HCT116 (cell line): ENCODE measurements around the gene SMAD2. TPM values are rescaled to one million over a fixed set of nuclear protein-coding genes. Genes with fewer than 3 reads are reported as not detected.

Experiments used
- ATAC-seq: fragments of 200-7000 bp; cut with Tn5 transposase; 2 replicates; pipeline ENCODE4 v1.9.1; 2020; ENCODE audit warnings: mild to moderate bottlenecking, moderate library complexity
- BruUV-seq: library from RNA; stranded (reverse); fragments of 400-500 nt; replicated peaks from 2 replicates; lab custom pipeline; 2021; lab: Mats Ljungman, UMichigan
- CTCF ChIA-PET: fragments of 300-600 bp; sonication (Branson Sonifier 250); formaldehyde crosslinking; loops from one replicate; lab custom pipeline; 2021; ENCODE audit warnings: antibody characterized with exemption; lab: Charles Lee
- POLR2A ChIA-PET: fragments of 300-600, 350-600 bp; sonication (Branson Sonifier 250); formaldehyde crosslinking; loops from one replicate; lab custom pipeline; 2021; ENCODE audit warnings: antibody characterized with exemption; lab: Charles Lee
- RAD21 ChIA-PET, 2 experiments: fragments of 300-600 bp; sonication (Branson Sonifier 250); formaldehyde crosslinking; loops; one replicate each; lab custom pipeline; 2023; ENCODE audit warnings: low total read pairs in 2 of 2; ENCODE audit not compliant: uncharacterized antibody in 2 of 2, unreplicated experiment in 2 of 2, low non-redundant PET in 1 of 2; lab: Charles Lee
- DNase-seq: peaks from one replicate; pipeline ENCODE4 v3.0.0-alpha.2; 2010; ENCODE audit warnings: low read depth, low spot score
- H2AFZ ChIP-seq: fragments of 200-600 bp; shearing (Covaris generic), sonication (generic); 2 replicates; pipeline ENCODE4 v1.6.1; 2017; ENCODE audit warnings: low read depth, mixed run types, mixed read lengths, antibody characterized with exemption, low read length; ENCODE audit not compliant: poor library complexity, severe bottlenecking
- H3K27ac ChIP-seq: 2 replicates; pipeline ENCODE4 v1.5.1; 2012; ENCODE audit warnings: low read depth, low read length
- H3K27me3 ChIP-seq: fragments of 200-600 bp; sonication (generic); 2 replicates; pipeline ENCODE4 v1.6.1; 2016; ENCODE audit warnings: mixed run types, low read length, mixed read lengths; ENCODE audit not compliant: insufficient read depth
- H3K36me3 ChIP-seq, 2 experiments: fragments of 200-500 bp in 1 of 2; fragments of 200-600 bp in 1 of 2; sonication (Bioruptor generic) in 1 of 2; sonication (generic) in 1 of 2; 2 replicates each; pipeline versions ENCODE4 v1.5.1 to v1.6.1; 2014 to 2016; ENCODE audit warnings: low read length in 2 of 2, inconsistent platforms in 1 of 2, mixed read lengths in 1 of 2, mixed run types in 1 of 2; ENCODE audit not compliant: insufficient read depth in 2 of 2, control insufficient read depth in 1 of 2
- H3K4me1 ChIP-seq, 2 experiments: fragments of 200-600 bp in 1 of 2; sonication (generic) in 1 of 2; 2 replicates each; pipeline versions ENCODE4 v1.5.1 to v1.6.1; 2012 to 2017; ENCODE audit warnings: low read length in 2 of 2, inconsistent platforms in 1 of 2, mild to moderate bottlenecking in 1 of 2, mixed read lengths in 1 of 2, mixed run types in 1 of 2, moderate library complexity in 1 of 2; ENCODE audit not compliant: insufficient read depth in 2 of 2, control insufficient read depth in 1 of 2
- H3K4me2 ChIP-seq: fragments of 200-600 bp; sonication (generic); 2 replicates; pipeline ENCODE4 v1.6.1; 2017; ENCODE audit warnings: mixed run types, low read length, mixed read lengths
- H3K4me3 ChIP-seq, 2 experiments: fragments of 200-600 bp in 1 of 2; sonication (generic) in 1 of 2; replicated peaks in 1 of 2; 2 replicates each; pipeline ENCODE4 v1.5.1; 2011 to 2016; ENCODE audit warnings: low read length in 2 of 2, control low read depth in 1 of 2, low read depth in 1 of 2, mild to moderate bottlenecking in 1 of 2, mixed read lengths in 1 of 2, mixed run types in 1 of 2
- H3K79me2 ChIP-seq: fragments of 200-600 bp; sonication (generic); 2 replicates; pipeline ENCODE4 v1.6.1; 2017; ENCODE audit warnings: mild to moderate bottlenecking, mixed run types, low read length, moderate library complexity, mixed read lengths; ENCODE audit not compliant: insufficient read depth
- H3K9ac ChIP-seq: fragments of 200-600 bp; sonication (generic); 2 replicates; pipeline ENCODE4 v1.6.1; 2016; ENCODE audit warnings: low read length, mixed read lengths
- H3K9me2 ChIP-seq: fragments of 200-600 bp; sonication (generic), shearing (Covaris generic); 2 replicates; pipeline ENCODE4 v1.6.1; 2017; ENCODE audit warnings: mixed run types, mild to moderate bottlenecking, moderate library complexity; ENCODE audit not compliant: insufficient read depth
- H3K9me3 ChIP-seq, 2 experiments: fragments of 200-500 bp in 1 of 2; fragments of 200-600 bp in 1 of 2; sonication (Bioruptor generic) in 1 of 2; sonication (generic) in 1 of 2; 2 replicates each; pipeline ENCODE4 v1.6.1; 2014 to 2017; ENCODE audit warnings: low read length in 2 of 2, mixed read lengths in 2 of 2, inconsistent platforms in 1 of 2, low read depth in 1 of 2, mild to moderate bottlenecking in 1 of 2, mixed run types in 1 of 2, moderate library complexity in 1 of 2; ENCODE audit not compliant: control insufficient read depth in 1 of 2, insufficient read depth in 1 of 2
- H4K20me1 ChIP-seq: fragments of 200-600 bp; sonication (generic), shearing (Covaris generic); 2 replicates; pipeline ENCODE4 v1.6.1; 2017; ENCODE audit warnings: mixed run types, mild to moderate bottlenecking, moderate library complexity; ENCODE audit not compliant: insufficient read depth
- CEBPB ChIP-seq: IDR thresholded peaks from 2 replicates; pipeline ENCODE4 v1.6.1; 2012; ENCODE audit warnings: low read depth
- CTCF ChIP-seq, 3 experiments: fragments of 200-600 bp in 1 of 3; sonication (generic) in 1 of 3; IDR thresholded peaks in 2 of 3; conservative IDR thresholded peaks in 1 of 3; 2 replicates each; pipeline ENCODE4 v1.5.1; 2012 to 2017; ENCODE audit warnings: low read depth in 2 of 3, low read length in 2 of 3, antibody characterized with exemption in 1 of 3, borderline replicate concordance in 1 of 3, control low read depth in 1 of 3, mild to moderate bottlenecking in 1 of 3, mixed read lengths in 1 of 3, mixed run types in 1 of 3, moderate library complexity in 1 of 3; ENCODE audit not compliant: insufficient read depth in 1 of 3
- EZH2phosphoT487 ChIP-seq: fragments of 200-600 bp; IDR thresholded peaks from 2 replicates; pipeline ENCODE4 v1.6.1; 2018; ENCODE audit warnings: antibody characterized with exemption, borderline replicate concordance
- MAX ChIP-seq: IDR thresholded peaks from 2 replicates; pipeline ENCODE4 v1.6.1; 2012
- POLR2A ChIP-seq: IDR thresholded peaks from 2 replicates; pipeline ENCODE4 v1.7.0; 2011; ENCODE audit warnings: borderline replicate concordance; ENCODE audit not compliant: insufficient read depth, insufficient read length; ENCODE audit errors: extremely low read depth
- POLR2AphosphoS5 ChIP-seq: IDR thresholded peaks from 2 replicates; pipeline ENCODE4 v1.6.1; 2011; ENCODE audit warnings: mild to moderate bottlenecking, low read depth, low read length, moderate library complexity
- RAD21 ChIP-seq: IDR thresholded peaks from 2 replicates; pipeline ENCODE4 v1.6.1; 2012; ENCODE audit warnings: low read depth, mild to moderate bottlenecking
- SIN3A ChIP-seq: IDR thresholded peaks from 2 replicates; pipeline ENCODE4 v1.6.1; 2012; ENCODE audit warnings: low read depth
- SP1 ChIP-seq: IDR thresholded peaks from 2 replicates; pipeline ENCODE4 v1.6.1; 2012; ENCODE audit warnings: low read depth
- SRF ChIP-seq: IDR thresholded peaks from 2 replicates; pipeline ENCODE4 v1.6.1; 2012; ENCODE audit warnings: low read depth
- TCF7L2 ChIP-seq: IDR thresholded peaks from 2 replicates; pipeline ENCODE4 v1.7.0; 2011; ENCODE audit warnings: borderline replicate concordance, inconsistent platforms; ENCODE audit not compliant: insufficient read depth, insufficient read length; ENCODE audit errors: extremely low read depth
- YY1 ChIP-seq: IDR thresholded peaks from 2 replicates; pipeline ENCODE4 v1.6.1; 2011; ENCODE audit warnings: low read length, low read depth, moderate library complexity, mild to moderate bottlenecking; ENCODE audit not compliant: insufficient replicate concordance; ENCODE audit errors: extremely low read depth
- ZBTB33 ChIP-seq: IDR thresholded peaks from 2 replicates; pipeline ENCODE4 v1.6.1; 2011; ENCODE audit warnings: mild to moderate bottlenecking, low read length, moderate library complexity; ENCODE audit not compliant: insufficient replicate concordance; ENCODE audit errors: extremely low read depth
- ZNF274 ChIP-seq: fragments of 200-500 bp; sonication (Bioruptor generic); IDR thresholded peaks from 2 replicates; pipeline ENCODE4 v1.6.1; 2014; ENCODE audit warnings: mild to moderate bottlenecking, low read depth, low read length, inconsistent platforms
- intact Hi-C: fragments of 100-400 bp; cut with micrococcal nuclease; formaldehyde crosslinking; loops from 2 replicates; pipeline ENCODE4 v1.10.0; 2022
- total RNA-seq: library from RNA; stranded (reverse); gene quantifications from one replicate; pipeline ENCODE4 v1.2.1, GENCODE V29; 2021; ENCODE audit not compliant: unreplicated experiment

SMAD2 gene
- total RNA-seq, 1 experiment from 2014 or later, result 130 TPM

- ChIA-PET RAD21 (no interaction called here), CTCF (no interaction called here)
- H4K20me1 ChIP-seq, result no peaks in the 10 kb centered on the region
- H3K4me1 ChIP-seq, result no peaks in the 10 kb centered on the region
- H3K36me3 ChIP-seq, result no peaks in the 10 kb centered on the region
- DNase-seq (no peak), ATAC-seq (no peak)
- no peak overlapping the region for H2AFZ ChIP-seq
- TF ChIP-seq ZNF274, result no peak
- TF ChIP-seq MAX, result no peak
- no peak for TF ChIP-seq TCF7L2
- no peak for TF ChIP-seq SRF
- no peak for TF ChIP-seq SP1
- TF ChIP-seq ZBTB33, result no peak
- TF ChIP-seq POLR2AphosphoS5, result no peak
- no peak for TF ChIP-seq YY1
- TF ChIP-seq CTCF (IDR thresholded peaks at IDR 0.05 in 2 of 3, conservative IDR thresholded peaks at IDR 0.05 in 1 of 3; ENCODE audit: borderline replicate concordance in 1 of 3, insufficient read depth in 1 of 3, low read depth in 2 of 3, low read length in 2 of 3), result no peak
- no peak for TF ChIP-seq POLR2A
- TF ChIP-seq RAD21, result no peak
- no peak for TF ChIP-seq SIN3A
- no peak for TF ChIP-seq CEBPB
- no peak for TF ChIP-seq EZH2phosphoT487
- TF ChIP-seq, all 23 proteins: peak for 0
- Histone ChIP-seq H3K9ac (no peak overlapping the region), H3K4me3 (no peak overlapping the region), H3K27me3 (no peaks in the 10 kb centered on the region), H3K27ac (no peak overlapping the region), H3K9me2 (no peaks in the 10 kb centered on the region), H3K79me2 (no peaks in the 10 kb centered on the region), H3K4me2 (no peak overlapping the region), H3K9me3 (no peaks in the 10 kb centered on the region)
- POLR2A ChIA-PET, result no interaction called here
- no TSS peak for BruUV-seq
- intact Hi-C loops, result no loop called here
Observed at GRCh38 chr18:47797126-47797525, 133.3 kb downstream of the SMAD2 start.
